Activated CD8-positive, alpha-beta memory T cell treated with anti-CD3 and anti-CD28 coated beads for 4 hours (primary cell): ENCODE results near the gene RNF40.

Experiments used
- DNase-seq, 2 donors: peaks; one replicate each; pipeline ENCODE4 v3.0.0-alpha.2; 2020; ENCODE audit warnings: low read depth in 2 of 2

The RNF40 gene

GRCh38 chr16:30761928-30762902 lies at the start of gene RNF40, which contains the start of gene CFAP119:
TSS of gene RNF40 (plus strand) at chr16:30762322. CDS start at chr16:30762546, 224 bp downstream.
TSS of gene CFAP119 (minus strand) at chr16:30762062. CDS start at chr16:30761748, 314 bp downstream.
- peak; percentile 82 to 83 for DNase-seq

DNA sequence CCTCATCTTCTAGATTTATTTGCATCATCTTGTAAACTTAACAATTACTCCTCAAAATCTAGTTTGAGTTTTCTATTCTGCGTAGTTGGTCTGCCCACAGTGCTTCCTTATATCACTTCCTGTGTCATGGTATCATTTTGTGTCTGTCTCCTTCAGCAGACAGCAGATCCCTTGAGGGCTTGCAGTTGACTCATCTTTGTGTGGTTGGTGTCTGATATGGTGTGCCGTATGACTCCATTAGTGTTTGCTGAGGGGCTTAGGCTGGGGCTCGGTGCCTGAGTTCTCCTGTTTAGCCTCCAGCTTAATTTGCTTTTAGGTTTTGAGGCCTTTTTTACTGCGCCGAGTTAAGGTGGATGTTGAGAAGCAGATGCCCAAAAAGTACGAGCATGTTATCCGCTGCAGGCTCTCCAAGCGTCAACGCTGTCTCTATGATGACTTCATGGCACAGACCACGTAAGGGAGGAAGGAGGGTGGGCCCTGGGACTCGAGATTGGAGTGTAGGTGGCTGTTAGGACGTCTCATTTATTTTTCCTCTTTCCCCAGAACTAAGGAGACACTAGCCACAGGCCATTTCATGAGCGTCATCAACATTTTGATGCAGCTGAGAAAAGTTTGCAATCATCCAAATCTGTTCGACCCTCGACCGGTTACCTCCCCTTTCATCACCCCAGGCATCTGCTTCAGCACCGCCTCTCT lies 46.2 kb upstream of the RNF40 start:
- DNase-seq = peak; percentile 4 to 33

- no peak for DNase-seq
These were observed 42.0 kb upstream of the RNF40 start for GRCh38 chr16:30720086-30720485.

- no peak for DNase-seq
These were observed 41.4 kb upstream of the RNF40 start for GRCh38 chr16:30720694-30721093.

DNA sequence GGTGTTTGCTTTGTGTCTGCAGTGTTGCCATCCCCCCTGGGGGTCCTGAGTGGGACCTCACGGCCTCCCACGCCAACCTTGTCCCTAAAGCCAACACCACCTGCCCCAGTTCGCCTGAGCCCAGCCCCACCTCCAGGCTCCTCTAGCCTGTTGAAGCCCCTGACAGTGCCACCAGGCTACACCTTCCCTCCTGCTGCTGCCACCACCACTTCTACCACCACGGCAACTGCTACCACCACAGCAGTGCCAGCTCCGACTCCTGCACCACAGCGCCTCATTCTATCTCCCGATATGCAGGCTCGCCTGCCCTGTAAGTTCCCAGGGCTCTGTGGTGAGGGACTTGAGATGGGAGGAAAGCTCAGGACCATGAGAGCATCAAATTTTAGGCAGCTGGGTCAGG lies 41.0 kb upstream of the RNF40 start:
- DNase-seq = no peak

DNA sequence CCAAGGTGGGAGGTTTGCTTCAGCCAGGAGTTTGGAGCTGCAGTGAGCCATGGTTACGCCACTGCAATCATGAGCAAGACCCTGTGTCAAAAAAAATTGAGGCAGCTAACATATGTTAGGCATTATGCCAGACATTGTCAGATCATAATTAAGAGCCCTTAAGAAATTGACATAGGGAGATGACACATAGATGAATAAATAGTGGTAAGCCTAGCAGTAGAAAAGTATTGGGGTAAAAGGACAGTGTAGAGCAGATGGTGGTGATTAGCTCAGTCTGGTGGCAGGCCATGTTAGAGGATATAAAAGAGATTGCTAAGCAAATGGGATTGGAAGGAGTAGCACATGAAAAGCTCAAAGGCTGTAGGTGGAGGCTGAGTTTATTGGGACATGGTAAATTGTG lies 40.5 kb upstream of the RNF40 start:
- DNase-seq = no peak

GRCh38 chr16:30722443-30722842 lies 39.7 kb upstream of the RNF40 start:
- no peak for DNase-seq

DNA sequence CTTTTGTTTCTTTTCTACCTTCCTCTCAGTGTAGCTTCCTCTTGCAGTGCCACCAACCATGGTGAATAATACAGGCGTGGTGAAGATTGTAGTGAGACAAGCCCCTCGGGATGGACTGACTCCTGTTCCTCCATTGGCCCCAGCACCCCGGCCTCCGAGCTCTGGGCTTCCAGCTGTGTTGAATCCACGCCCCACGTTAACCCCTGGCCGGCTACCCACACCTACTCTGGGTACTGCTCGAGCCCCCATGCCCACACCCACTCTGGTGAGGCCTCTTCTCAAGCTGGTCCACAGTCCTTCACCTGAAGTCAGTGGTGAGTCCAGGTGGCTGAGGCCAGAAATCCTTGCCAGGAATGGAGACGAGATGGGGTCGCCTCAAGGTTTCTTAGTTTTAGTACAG lies 39.2 kb upstream of the RNF40 start:
- DNase-seq = no peak

GRCh38 chr16:30723725-30724355 lies 38.3 kb upstream of the RNF40 start:
- no peak for DNase-seq

DNA sequence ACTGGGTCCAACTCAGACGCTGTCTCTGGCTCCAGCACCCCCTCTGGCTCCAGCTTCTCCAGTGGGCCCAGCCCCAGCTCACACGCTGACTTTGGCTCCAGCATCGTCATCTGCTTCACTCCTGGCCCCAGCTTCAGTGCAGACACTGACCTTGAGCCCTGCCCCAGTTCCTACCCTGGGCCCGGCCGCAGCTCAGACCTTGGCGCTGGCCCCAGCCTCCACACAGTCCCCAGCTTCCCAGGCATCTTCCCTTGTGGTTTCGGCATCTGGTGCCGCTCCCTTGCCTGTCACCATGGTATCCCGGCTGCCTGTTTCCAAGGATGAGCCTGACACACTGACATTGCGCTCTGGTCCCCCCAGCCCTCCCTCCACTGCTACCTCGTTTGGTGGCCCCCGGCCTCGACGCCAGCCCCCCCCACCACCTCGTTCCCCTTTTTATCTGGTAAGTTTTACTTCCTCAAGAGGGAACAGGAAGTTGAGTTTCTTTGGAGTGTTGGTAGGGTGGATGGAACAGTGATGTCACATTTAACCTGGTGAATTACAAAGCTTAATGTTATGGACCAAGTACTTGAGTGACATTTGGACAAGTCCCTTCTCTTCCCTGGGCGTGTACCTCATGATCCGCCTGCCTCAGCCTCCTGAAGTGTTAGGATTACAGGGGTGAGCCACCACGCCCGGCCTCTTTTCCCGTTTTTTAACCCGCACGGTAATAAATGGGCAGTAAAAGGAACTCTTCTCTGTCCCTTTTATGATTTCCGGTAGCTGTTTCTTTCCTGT lies 37.3 kb upstream of the RNF40 start:
- DNase-seq = no peak

GRCh38 chr16:30725418-30725792 lies 36.7 kb upstream of the RNF40 start:
- no peak for DNase-seq

- DNase-seq = no peak
These were observed 33.8 kb upstream of the RNF40 start for GRCh38 chr16:30728321-30728720.

DNA sequence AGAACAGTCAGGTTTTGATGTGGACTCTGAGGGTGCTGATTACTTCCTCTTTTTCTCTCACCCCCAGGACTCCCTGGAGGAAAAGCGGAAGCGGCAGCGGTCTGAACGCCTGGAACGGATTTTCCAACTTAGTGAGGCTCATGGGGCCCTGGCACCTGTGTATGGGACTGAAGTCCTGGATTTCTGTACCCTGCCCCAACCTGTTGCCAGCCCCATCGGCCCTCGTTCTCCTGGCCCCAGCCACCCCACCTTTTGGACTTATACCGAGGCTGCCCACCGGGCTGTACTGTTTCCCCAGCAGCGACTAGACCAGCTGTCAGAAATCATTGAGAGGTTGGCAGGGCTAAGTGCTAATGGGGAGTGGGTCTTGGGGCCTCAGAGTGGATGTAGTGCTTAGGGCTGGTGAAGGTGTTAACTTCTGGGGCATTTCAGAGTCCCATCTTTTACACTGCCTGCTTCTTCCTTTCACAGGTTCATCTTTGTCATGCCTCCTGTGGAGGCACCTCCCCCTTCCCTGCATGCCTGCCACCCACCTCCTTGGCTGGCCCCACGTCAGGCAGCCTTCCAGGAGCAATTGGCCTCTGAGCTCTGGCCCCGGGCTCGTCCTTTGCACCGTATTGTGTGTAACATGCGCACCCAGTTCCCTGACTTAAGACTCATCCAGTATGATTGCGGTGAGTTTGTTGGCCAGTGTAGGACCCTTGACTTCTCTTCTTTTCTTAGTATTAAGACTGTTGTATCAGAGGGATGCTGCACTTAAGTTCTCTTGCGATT lies 33.0 kb upstream of the RNF40 start:
- no peak for DNase-seq

DNA sequence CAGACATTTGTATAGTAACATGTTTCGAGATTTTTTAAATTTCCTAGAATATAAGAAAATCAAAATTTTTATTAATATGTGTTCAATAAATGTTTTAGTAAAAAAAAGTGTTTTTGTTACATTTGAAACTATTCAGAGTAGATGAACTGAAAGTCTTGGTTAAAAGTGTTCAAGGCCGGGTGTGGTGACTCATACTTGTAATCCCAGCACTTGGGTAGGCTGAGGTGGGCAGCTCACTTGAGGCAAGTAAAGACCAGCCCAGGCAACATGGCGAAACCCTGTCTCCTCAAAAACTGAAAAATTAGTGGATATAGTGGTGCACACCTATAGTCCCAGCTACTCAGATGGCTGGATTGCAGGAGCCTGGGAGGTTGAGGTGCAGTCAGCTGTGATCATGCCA lies 30.7 kb upstream of the RNF40 start:
- no peak for DNase-seq

DNA sequence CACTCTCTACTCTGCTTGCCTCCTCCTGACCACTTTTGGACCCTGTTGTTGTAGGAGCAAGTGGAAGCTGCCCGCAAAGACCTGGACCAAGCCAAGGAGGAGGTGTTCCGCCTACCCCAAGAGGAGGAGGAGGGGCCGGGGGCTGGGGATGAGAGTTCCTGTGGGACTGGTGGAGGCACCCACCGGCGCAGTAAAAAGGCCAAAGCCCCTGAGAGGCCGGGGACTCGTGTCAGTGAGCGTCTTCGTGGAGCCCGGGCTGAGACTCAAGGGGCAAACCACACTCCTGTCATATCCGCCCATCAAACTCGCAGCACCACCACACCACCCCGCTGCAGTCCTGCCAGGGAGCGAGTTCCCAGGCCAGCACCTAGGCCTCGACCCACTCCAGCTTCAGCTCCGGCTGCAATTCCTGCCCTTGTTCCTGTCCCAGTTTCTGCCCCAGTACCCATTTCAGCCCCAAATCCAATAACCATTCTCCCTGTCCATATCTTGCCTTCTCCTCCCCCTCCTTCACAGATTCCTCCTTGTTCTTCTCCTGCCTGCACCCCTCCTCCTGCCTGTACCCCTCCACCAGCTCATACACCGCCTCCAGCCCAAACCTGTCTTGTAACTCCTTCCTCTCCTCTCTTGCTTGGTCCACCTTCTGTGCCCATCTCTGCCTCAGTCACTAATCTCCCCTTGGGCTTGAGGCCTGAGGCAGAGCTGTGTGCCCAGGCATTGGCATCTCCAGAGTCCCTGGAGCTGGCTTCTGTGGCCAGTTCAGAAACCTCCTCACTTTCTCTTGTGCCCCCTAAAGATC lies 24.9 kb upstream of the RNF40 start:
- no peak for DNase-seq

DNA sequence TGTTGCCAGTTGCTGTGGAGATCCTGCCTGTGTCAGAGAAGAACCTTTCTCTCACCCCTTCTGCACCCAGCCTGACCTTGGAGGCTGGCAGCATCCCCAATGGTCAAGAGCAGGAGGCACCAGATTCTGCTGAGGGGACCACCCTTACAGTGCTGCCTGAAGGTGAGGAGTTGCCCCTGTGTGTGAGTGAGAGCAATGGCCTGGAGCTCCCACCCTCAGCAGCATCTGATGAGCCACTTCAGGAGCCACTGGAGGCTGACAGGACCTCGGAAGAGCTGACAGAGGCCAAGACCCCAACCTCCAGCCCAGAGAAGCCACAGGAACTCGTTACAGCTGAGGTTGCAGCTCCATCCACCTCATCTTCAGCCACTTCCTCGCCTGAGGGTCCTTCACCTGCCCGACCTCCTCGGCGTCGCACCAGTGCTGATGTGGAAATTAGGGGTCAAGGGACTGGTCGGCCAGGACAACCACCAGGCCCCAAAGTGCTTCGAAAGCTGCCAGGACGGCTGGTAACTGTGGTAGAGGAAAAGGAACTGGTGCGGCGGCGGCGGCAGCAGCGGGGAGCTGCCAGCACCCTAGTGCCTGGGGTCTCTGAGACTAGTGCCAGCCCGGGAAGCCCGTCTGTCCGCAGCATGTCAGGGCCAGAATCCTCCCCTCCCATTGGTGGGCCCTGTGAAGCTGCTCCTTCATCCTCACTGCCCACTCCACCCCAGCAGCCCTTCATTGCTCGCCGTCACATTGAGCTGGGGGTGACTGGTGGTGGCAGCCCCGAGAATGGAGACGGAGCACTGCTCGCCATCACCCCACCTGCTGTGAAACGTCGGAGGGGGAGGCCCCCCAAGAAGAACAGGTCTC lies 24.1 kb upstream of the RNF40 start:
- DNase-seq = no peak

DNA sequence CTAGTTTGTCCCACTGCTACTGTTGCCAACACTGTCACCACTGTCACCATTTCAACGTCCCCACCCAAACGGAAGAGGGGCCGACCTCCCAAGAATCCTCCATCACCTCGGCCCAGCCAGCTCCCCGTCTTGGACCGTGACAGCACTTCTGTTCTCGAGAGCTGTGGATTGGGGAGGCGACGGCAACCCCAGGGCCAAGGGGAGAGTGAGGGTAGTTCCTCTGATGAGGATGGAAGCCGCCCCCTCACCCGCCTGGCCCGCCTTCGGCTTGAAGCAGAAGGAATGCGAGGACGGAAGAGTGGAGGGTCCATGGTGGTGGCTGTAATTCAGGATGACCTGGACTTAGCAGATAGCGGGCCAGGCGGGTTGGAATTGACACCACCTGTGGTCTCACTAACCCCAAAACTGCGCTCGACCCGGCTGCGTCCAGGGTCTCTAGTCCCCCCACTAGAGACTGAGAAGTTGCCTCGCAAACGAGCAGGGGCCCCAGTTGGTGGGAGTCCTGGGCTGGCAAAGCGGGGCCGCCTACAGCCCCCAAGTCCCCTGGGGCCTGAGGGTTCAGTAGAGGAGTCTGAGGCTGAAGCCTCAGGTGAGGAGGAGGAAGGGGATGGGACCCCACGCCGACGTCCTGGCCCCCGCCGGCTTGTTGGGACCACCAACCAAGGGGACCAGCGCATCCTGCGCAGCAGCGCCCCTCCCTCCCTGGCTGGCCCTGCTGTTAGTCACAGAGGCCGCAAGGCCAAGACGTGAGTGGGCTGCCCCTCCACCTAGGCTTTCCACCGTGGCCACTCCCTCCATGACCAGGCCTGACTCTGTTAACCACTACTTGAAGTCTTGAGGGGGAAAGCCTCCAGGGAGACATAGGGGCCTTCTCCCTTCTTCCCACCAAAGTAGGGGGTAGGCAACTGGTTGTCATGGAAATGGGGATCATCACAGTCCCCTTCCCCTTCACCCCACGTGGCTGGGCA lies 22.9 kb upstream of the RNF40 start:
- no peak for DNase-seq
